ENCODE data around the gene NALF2. TPM values are rescaled to one million over a fixed set of nuclear protein-coding genes. Genes with fewer than 3 reads are reported as not detected.

Gene NALF2
- total and polyA plus RNA-seq, 5 donors from 2014 or later, result not detected

DNA sequence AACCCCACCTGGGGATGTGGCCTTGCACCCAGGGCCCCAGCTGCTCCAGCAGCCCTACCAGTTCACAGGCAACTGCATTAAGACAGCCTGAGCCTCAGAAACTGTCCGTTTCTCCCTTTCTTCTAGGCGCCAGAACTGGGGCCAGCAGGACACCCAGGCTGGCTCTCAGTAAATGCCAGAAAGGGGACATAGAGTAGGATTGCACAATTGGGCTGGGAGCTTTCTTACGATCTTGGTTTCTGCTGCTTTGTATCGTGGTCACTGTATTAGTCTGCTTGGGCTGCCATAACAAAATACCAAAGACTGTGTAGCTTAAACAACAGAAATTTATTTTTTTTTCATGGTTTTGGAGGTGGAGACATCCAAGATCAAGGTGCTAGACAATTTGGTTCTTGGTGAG is 48.4 kb downstream of the NALF2 start:
- no peaks in the 10 kb centered on the region for H3K36me3 ChIP-seq (ENCODE audit: control insufficient read depth, insufficient read depth, low read length)
- peaks cover 0 to 4% (median 0%) of the 10 kb centered on the region in 7 donors for H3K9me3 Mint-ChIP-seq
- no peak overlapping the region for H3K27ac Mint-ChIP-seq
- H3K4me1 Mint-ChIP-seq, result no peaks in the 10 kb centered on the region
- no peak for ATAC-seq (ENCODE audit: low read depth in 2 of 2)
- no peaks in the 10 kb centered on the region for H3K4me1 ChIP-seq (ENCODE audit: control insufficient read depth, insufficient read depth, low read length, poor library complexity, severe bottlenecking)
- no peaks in the 10 kb centered on the region for H3K9me3 ChIP-seq (ENCODE audit: control insufficient read depth in 2 of 2, low read length in 2 of 2)
- no peak for DNase-seq
- H3K27ac ChIP-seq (ENCODE audit: insufficient read depth, low read length, poor library complexity, severe bottlenecking), result no peak overlapping the region
- no peaks in the 10 kb centered on the region for H3K27me3 Mint-ChIP-seq
- H3K27me3 ChIP-seq (ENCODE audit: control insufficient read depth, insufficient read depth, low read length), result no peaks in the 10 kb centered on the region
- H3K36me3 Mint-ChIP-seq, result no peaks in the 10 kb centered on the region
- H3K4me3 ChIP-seq (ENCODE audit: low read depth, low read length), result no peak overlapping the region
- H3K4me3 Mint-ChIP-seq, result no peak overlapping the region

Other genes starting within 250 kb of the NALF2 start
- gene EDA, start 111.8 kb downstream of the NALF2 start, total RNA-seq, result 2.4 TPM
- under 1 TPM in 2 of 4 donors, not detected in 2; 0.45 to 0.85 TPM for gene EDA, start 111.8 kb downstream of the NALF2 start, polyA plus RNA-seq

Data from CD4-positive, CD25-positive, alpha-beta regulatory T cell (primary cell).